Naive thymus-derived CD4-positive, alpha-beta T cell (primary cell): ENCODE results near the gene NSMF. TPM values are rescaled to one million over a fixed set of nuclear protein-coding genes. Genes with fewer than 3 reads are reported as not detected.

Source experiments
- ATAC-seq: fragments of 150-1000 bp; cut with Tn5 transposase; 2 replicates; pipeline ENCODE4 v1.10.0; 2021; ENCODE audit warnings: mild to moderate bottlenecking, moderate library complexity
- CTCF ChIA-PET: fragments of 350-600 bp; sonication (Branson Sonifier 250); formaldehyde crosslinking; loops from one replicate; lab custom pipeline; 2021; ENCODE audit warnings: antibody characterized with exemption; lab: Charles Lee
- POLR2A ChIA-PET: fragments of 350-600 bp; sonication (Branson Sonifier 250); formaldehyde crosslinking; loops from one replicate; lab custom pipeline; 2021; ENCODE audit warnings: antibody characterized with exemption, inconsistent platforms; lab: Charles Lee
- DNase-seq, 9 donors: peaks; one replicate each; pipeline versions ENCODE4 v3.0.0 to v3.0.0-alpha.2; 2020 to 2022; ENCODE audit warnings: mixed read lengths in 1 of 9
- H3K27ac ChIP-seq: one replicate; pipeline ENCODE4 v1.7.0; 2013; ENCODE audit warnings: mild to moderate bottlenecking, low read depth, low read length, moderate library complexity
- H3K27me3 ChIP-seq, 2 donors: one replicate each; pipeline ENCODE4 v1.7.0; 2013; ENCODE audit warnings: low read length in 2 of 2, mild to moderate bottlenecking in 2 of 2, moderate library complexity in 2 of 2; ENCODE audit not compliant: control insufficient read depth in 2 of 2, insufficient read depth in 2 of 2
- H3K36me3 ChIP-seq, 3 experiments: 1 replicate in 2 of 3; 2 replicates in 1 of 3; pipeline ENCODE4 v1.7.0; 2013; ENCODE audit warnings: low read length in 3 of 3, mild to moderate bottlenecking in 3 of 3, moderate library complexity in 1 of 3; ENCODE audit not compliant: insufficient read depth in 3 of 3, control insufficient read depth in 2 of 3
- H3K4me1 ChIP-seq, 2 donors: one replicate each; pipeline ENCODE4 v1.7.0; 2013; ENCODE audit warnings: low read length in 2 of 2, mild to moderate bottlenecking in 2 of 2, moderate library complexity in 1 of 2; ENCODE audit not compliant: control insufficient read depth in 2 of 2, insufficient read depth in 2 of 2
- H3K4me3 ChIP-seq: 2 replicates; pipeline ENCODE4 v1.7.0; 2013; ENCODE audit warnings: mild to moderate bottlenecking, low read length
- H3K9me3 ChIP-seq, 3 experiments: 1 replicate in 2 of 3; 2 replicates in 1 of 3; pipeline ENCODE4 v1.7.0; 2013; ENCODE audit warnings: low read length in 3 of 3; ENCODE audit not compliant: control insufficient read depth in 2 of 3
- H3K27ac Mint-ChIP-seq, 9 donors: one replicate each; pipeline ENCODE4 v1.8.0; 2020 to 2022; ENCODE audit warnings: mixed read lengths in 9 of 9, mild to moderate bottlenecking in 8 of 9, moderate library complexity in 5 of 9, inconsistent platforms in 2 of 9
- H3K27me3 Mint-ChIP-seq, 5 donors: one replicate each; pipeline ENCODE4 v1.8.0; 2021 to 2022; ENCODE audit warnings: mixed read lengths in 5 of 5, mild to moderate bottlenecking in 1 of 5
- H3K36me3 Mint-ChIP-seq, 5 donors: one replicate each; pipeline ENCODE4 v1.8.0; 2020 to 2022; ENCODE audit warnings: mixed read lengths in 5 of 5, mild to moderate bottlenecking in 3 of 5, inconsistent platforms in 1 of 5
- H3K4me1 Mint-ChIP-seq, 7 donors: one replicate each; pipeline ENCODE4 v1.8.0; 2020 to 2022; ENCODE audit warnings: mixed read lengths in 7 of 7, mild to moderate bottlenecking in 3 of 7, inconsistent platforms in 1 of 7
- H3K4me3 Mint-ChIP-seq, 10 donors: one replicate each; pipeline ENCODE4 v1.8.0; 2020 to 2022; ENCODE audit warnings: mild to moderate bottlenecking in 10 of 10, mixed read lengths in 10 of 10, moderate library complexity in 6 of 10, inconsistent platforms in 2 of 10
- H3K9me3 Mint-ChIP-seq, 11 donors: one replicate each; pipeline ENCODE4 v1.8.0; 2020 to 2022; ENCODE audit warnings: mixed read lengths in 11 of 11, mild to moderate bottlenecking in 4 of 11, inconsistent platforms in 1 of 11, moderate library complexity in 1 of 11
- intact Hi-C, 2 donors: fragments of 100-400 bp; cut with micrococcal nuclease; formaldehyde crosslinking; loops; one replicate each; pipeline ENCODE4 v1.15.1; 2023
- polyA plus RNA-seq, 2 donors: library from polyadenylated mRNA; unstranded; fragments of 300-500 nt; fragmentation: Illumina TruSeq; gene quantifications; one replicate each; pipeline ENCODE4 v1.2.3, GENCODE V29; 2021
- total RNA-seq, 6 experiments: library from RNA in 5 of 6; stranded (reverse) in 5 of 6; gene quantifications; 1 replicate in 5 of 6; 2 replicates in 1 of 6; pipeline ENCODE4 v1.2.3 and lab custom pipeline; 2021 to 2026

The NSMF gene
- total and polyA plus RNA-seq, 7 experiments from 2014 or later = 10.9 to 92.0 (median 29.0) TPM

DNA sequence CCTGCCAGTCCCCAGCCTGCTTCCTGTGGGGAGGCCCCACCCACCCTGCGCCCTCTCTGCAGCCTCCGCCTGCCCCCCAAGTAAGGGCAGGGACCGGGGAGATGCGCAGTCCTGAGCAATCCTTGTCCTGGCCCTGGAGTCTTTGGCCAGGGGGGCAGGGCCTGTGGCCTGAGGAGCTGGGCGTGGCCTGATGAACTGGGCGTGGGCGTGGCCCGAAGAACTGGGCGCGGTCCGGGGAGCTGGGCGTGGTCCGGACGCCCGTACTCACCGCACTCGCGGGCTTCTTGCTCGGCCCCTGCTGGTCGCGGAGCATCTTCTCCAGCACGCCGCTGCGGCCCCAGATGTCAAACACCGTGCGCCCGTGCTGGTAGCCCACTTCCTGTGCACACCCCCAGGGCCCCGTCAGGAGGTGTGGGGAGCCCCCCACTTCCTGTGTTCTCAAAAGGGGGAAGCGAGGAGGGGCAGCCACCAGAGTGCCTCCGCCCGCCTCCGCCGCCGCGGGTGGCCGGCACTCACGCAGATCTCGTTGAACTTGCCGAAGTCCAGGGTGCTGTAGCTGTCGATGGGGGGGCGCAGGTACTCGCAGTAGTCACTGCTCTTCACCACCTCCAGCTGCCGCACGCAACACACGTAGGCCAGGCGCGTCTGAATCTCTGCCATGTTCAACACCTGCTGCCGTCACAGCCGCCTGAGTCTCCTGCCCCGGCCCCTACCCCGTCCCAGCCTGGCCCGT lies 2.7 kb upstream of the NSMF start:
- H3K27ac Mint-ChIP-seq = peak overlapping the region; percentile 85 to 98 (median 94)
- H3K9me3 Mint-ChIP-seq = peaks cover 0 to 4% (median 0%) of the 10 kb centered on the region in 11 donors
- no peaks in the 10 kb centered on the region for H3K9me3 ChIP-seq
- POLR2A ChIA-PET = interaction anchor here (0.6 to 1.4 kb wide), 3 partner anchors 13 to 80 kb away, joined by 3 to 7 read pairs (median 4); partner anchors contain the start of genes EXD3 and NOXA1
- H3K27ac ChIP-seq = peak overlapping the region; percentile 93
- CTCF ChIA-PET = interaction anchor here (0.6 to 0.9 kb wide), 2 partner anchors 12 to 135 kb away, joined by 3 read pairs; no protein-coding TSS in a partner anchor
- no peaks in the 10 kb centered on the region for H3K27me3 Mint-ChIP-seq
- peaks cover 0 to 11% (median 0%) of the 10 kb centered on the region in 3 experiments for H3K36me3 ChIP-seq
- no peaks in the 10 kb centered on the region for H3K27me3 ChIP-seq
- peak overlapping the region; percentile 52 for H3K4me3 ChIP-seq
- H3K4me3 Mint-ChIP-seq = peak overlapping the region; percentile 71 to 87 (median 80)
- DNase-seq (peak; percentile 68 to 92 (median 90)), ATAC-seq (peak; percentile 76)
- H3K36me3 Mint-ChIP-seq = peaks cover 0 to 3% (median 0%) of the 10 kb centered on the region in 5 donors
- H3K4me1 ChIP-seq = peaks cover 36 to 42% of the 10 kb centered on the region in 2 donors
- intact Hi-C loops = loop anchor here (1.0 to 5.0 kb wide), 4 partner anchors 9 to 143 kb away; partner anchors contain the start of genes ARRDC1 (in 1 of the 2), MRPL41 (in 1 of the 2) and PNPLA7 (in 1 of the 2)
- H3K4me1 Mint-ChIP-seq = peaks cover 5 to 37% (median 19%) of the 10 kb centered on the region in 7 donors

DNA sequence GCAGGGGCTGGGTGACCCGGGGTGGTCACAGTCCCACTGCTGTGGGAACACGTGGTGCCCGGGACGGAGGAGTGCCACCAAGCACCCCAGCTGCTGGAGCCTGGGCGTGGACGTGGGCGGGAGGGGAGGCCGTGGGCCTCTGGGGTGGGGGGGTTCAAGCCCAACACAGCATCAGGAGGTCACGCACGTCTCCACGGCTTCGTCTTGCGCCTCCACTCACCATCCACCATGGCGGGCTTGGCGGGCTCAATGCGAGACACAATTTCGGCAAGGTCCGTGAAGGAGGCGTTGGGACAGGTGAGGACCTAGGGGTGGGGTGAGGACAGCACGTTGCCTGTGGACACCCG lies 2.2 kb upstream of the NSMF start:
- peak overlapping the region; percentile 93 for H3K27ac ChIP-seq
- Mint-ChIP-seq H3K4me3 (peak overlapping the region in 9 of 10 donors; percentile 21 to 87 (median 42)), H3K27me3 (no peaks in the 10 kb centered on the region), H3K9me3 (peaks cover 0 to 2% (median 0%) of the 10 kb centered on the region in 11 donors), H3K36me3 (peaks cover 0 to 4% (median 0%) of the 10 kb centered on the region in 5 donors), H3K27ac (peak overlapping the region in 8 of 9 donors; percentile 61 to 98 (median 92)), H3K4me1 (peaks cover 5 to 42% (median 21%) of the 10 kb centered on the region in 7 donors)
- H3K27me3 ChIP-seq = no peaks in the 10 kb centered on the region
- H3K4me3 ChIP-seq = peak overlapping the region; percentile 52
- intact Hi-C loops = loop anchor here (1.0 to 5.0 kb wide), 2 partner anchors 8 to 91 kb away; partner anchors contain the start of genes MRPL41 (in 1 of the 2) and PNPLA7 (in 1 of the 2)
- ChIA-PET POLR2A (interaction anchor here (0.9 to 1.4 kb wide), 3 partner anchors 12 to 38 kb away, joined by 3 to 7 read pairs (median 4); partner anchors contain the start of genes EXD3 and NOXA1), CTCF (interaction anchor here (0.9 kb wide), 1 partner anchor 11 kb away, joined by 3 read pairs; no protein-coding TSS in a partner anchor)
- no peaks in the 10 kb centered on the region for H3K9me3 ChIP-seq
- peaks cover 36 to 42% of the 10 kb centered on the region in 2 donors for H3K4me1 ChIP-seq
- no peak for ATAC-seq
- DNase-seq = no peak
- peaks cover 0 to 17% (median 0%) of the 10 kb centered on the region in 3 experiments for H3K36me3 ChIP-seq

DNA sequence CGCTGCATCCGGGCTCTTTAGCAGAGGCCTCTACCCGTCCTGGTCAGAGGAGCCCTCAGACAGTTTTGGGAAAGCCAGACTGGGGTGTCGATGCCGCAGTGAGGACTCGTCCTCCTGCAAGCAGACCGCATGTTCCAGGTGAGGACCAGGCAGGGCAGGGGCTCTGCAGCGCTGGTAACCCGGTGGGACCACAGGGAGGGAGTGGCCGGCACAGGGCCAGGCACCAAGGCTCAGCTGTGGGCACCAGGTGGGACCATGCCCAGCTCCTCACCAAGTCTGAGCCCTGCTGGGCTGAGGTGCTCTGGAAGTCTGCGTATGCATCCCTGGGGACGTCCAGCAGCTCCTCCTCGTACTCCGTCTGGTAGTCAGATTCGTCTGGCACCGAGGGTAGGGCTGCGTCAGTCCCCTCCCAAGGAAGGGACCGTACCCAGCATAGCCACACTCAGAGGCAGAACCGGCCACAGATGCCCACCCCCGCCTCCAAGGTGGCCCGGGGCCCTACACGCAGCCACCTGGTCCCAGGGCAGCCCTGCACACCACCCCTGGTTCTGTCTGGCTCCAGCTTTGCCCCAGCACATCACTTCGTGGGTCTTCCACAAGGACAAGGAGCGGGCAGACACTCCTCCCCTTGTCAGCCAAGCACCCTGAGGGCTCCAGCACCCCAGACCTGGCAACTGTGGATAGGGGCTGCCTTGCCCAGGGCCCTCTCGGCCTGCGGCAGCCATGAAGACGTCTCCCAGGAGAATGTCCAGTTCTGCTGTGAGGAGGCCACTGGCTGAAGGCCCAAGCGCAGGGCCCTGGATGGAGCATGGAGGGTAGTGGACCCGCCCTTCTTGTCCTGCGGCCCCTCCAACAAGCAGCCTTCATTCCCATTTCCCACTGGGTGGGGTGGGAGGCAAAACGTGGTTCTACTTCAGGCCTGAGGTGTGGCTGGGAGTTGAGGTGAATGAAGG lies 1.5 kb upstream of the NSMF start:
- Histone ChIP-seq H3K9me3 (no peaks in the 10 kb centered on the region), H3K27me3 (no peaks in the 10 kb centered on the region), H3K4me1 (peaks cover 36 to 42% of the 10 kb centered on the region in 2 donors), H3K27ac (peak overlapping the region; percentile 93), H3K36me3 (peaks cover 0 to 22% (median 4%) of the 10 kb centered on the region in 3 experiments), H3K4me3 (no peak overlapping the region)
- Mint-ChIP-seq H3K4me1 (peaks cover 0 to 49% (median 22%) of the 10 kb centered on the region in 7 donors), H3K27me3 (no peaks in the 10 kb centered on the region), H3K36me3 (peaks cover 0 to 4% (median 0%) of the 10 kb centered on the region in 5 donors), H3K27ac (peak overlapping the region in 8 of 9 donors; percentile 61 to 98 (median 93)), H3K4me3 (peak overlapping the region; percentile 21 to 87 (median 40)), H3K9me3 (no peaks in the 10 kb centered on the region)
- CTCF ChIA-PET = no interaction called here
- POLR2A ChIA-PET = interaction anchor here (0.9 kb wide), 1 partner anchor 14 kb away, joined by 3 read pairs; no protein-coding TSS in a partner anchor
- ATAC-seq (no peak), DNase-seq (peak in 1 of 9 donors; percentile 13)
- intact Hi-C loops = loop anchor here (1.0 to 5.0 kb wide), 2 partner anchors 7 to 92 kb away; partner anchors contain the start of genes MRPL41 (in 1 of the 2) and PNPLA7 (in 1 of the 2)

GRCh38 chr9:137459601-137460362 lies 648 bp upstream of the NSMF start:
- intact Hi-C loops = loop anchor here (1.0 to 10.0 kb wide), 7 partner anchors 9 to 1215 kb away; partner anchors contain the start of genes EXD3 (in 2 of the 2), MRPL41 (in 2 of the 2), NOXA1 (in 2 of the 2) and ARRDC1 (in 1 of the 2)
- no peaks in the 10 kb centered on the region for H3K9me3 Mint-ChIP-seq
- Histone ChIP-seq H3K4me1 (peaks cover 36 to 48% of the 10 kb centered on the region in 2 donors), H3K27me3 (no peaks in the 10 kb centered on the region), H3K36me3 (peaks cover 0 to 30% (median 4%) of the 10 kb centered on the region in 3 experiments), H3K4me3 (peak overlapping the region; percentile 67), H3K9me3 (no peaks in the 10 kb centered on the region), H3K27ac (peak overlapping the region; percentile 93)
- ATAC-seq (no peak), DNase-seq (no peak)
- peaks cover 0 to 49% (median 29%) of the 10 kb centered on the region in 7 donors for H3K4me1 Mint-ChIP-seq
- H3K27me3 Mint-ChIP-seq = no peaks in the 10 kb centered on the region
- CTCF ChIA-PET = no interaction called here
- peak overlapping the region; percentile 28 to 98 (median 91) for H3K27ac Mint-ChIP-seq
- H3K36me3 Mint-ChIP-seq = peaks cover 0 to 4% (median 0%) of the 10 kb centered on the region in 5 donors
- H3K4me3 Mint-ChIP-seq = peak overlapping the region; percentile 55 to 79 (median 68)
- POLR2A ChIA-PET = interaction anchor here (0.7 to 1.0 kb wide), 2 partner anchors 37 to 637 kb away, joined by 3 read pairs; partner anchors contain the start of gene EXD3
